Lower leg skin (tissue), 4 donors: Measurements from ENCODE around the gene MLH3. TPM values are rescaled to one million over a fixed set of nuclear protein-coding genes. Genes with fewer than 3 reads are reported as not detected.

ENCODE experiments used
- DNase-seq, 2 donors: peaks; one replicate each; pipeline ENCODE4 v3.0.0-alpha.2; 2019; ENCODE audit warnings: low spot score in 2 of 2
- H3K4me3 ChIP-seq: fragments of 200-600 bp; sonication (generic); 2 replicates; pipeline ENCODE4 v1.5.1; 2017; ENCODE audit warnings: mild to moderate bottlenecking, low read depth; ENCODE audit not compliant: poor library complexity, severe bottlenecking
- CTCF ChIP-seq, 3 donors: fragments of 450-650 bp; IDR thresholded peaks; one replicate each; pipeline ENCODE4 v1.5.1; 2016; ENCODE audit warnings: antibody characterized with exemption in 3 of 3, mild to moderate bottlenecking in 3 of 3, moderate library complexity in 2 of 3
- POLR2A ChIP-seq, 2 donors: fragments of 450-650 bp; IDR thresholded peaks; one replicate each; pipeline ENCODE4 v1.6.1; 2016 to 2017; ENCODE audit warnings: antibody characterized with exemption in 2 of 2, mild to moderate bottlenecking in 1 of 2, moderate library complexity in 1 of 2
- WGBS, 2 donors: methylation state at CpG; one replicate each; pipeline ENCODE4 v1.1.5; 2018; 5-methylcytosine and 5-hydroxymethylcytosine counted together
- intact Hi-C: fragments of 100-400 bp; cut with DNase I; formaldehyde crosslinking; loops from one replicate; pipeline ENCODE4 v1.15.0; 2023; ENCODE audit warnings: low total_unique reads
- total RNA-seq, 4 donors: library from RNA; depleted of rRNA; stranded (reverse); fragments of >200 nt; gene quantifications; one replicate each; pipeline ENCODE4 v1.1.0, GENCODE V29; 2016

MLH3 gene
- total RNA-seq, 4 donors from 2014 or later = 16.9 to 20.9 (median 19.5) TPM

GRCh38 chr14:74976264-74977113, 74.8 kb downstream of the MLH3 start:
- intact Hi-C loops = no loop called here
- peak in 1 of 2 donors; percentile 61 for DNase-seq
- 71 to 77% methylated on average over 11 of the region's 11 CpGs for WGBS, 2 donors

GRCh38 chr14:74975059-74975810, 76.0 kb downstream of the MLH3 start:
- 53 to 67% methylated on average over 12 of the region's 12 CpGs for WGBS, 2 donors
- no peak overlapping the region for H3K4me3 ChIP-seq
- no peak for TF ChIP-seq CTCF (IDR thresholded peaks at IDR 0.05)
- TF ChIP-seq POLR2A (IDR thresholded peaks at IDR 0.05) = no peak
- DNase-seq = peak in 1 of 2 donors; percentile 90
- intact Hi-C loops = no loop called here

More at GRCh38 chr14:74976264-74977113, 74.8 kb downstream of the MLH3 start:
- no peak for TF ChIP-seq POLR2A (IDR thresholded peaks at IDR 0.05)
- no peak for TF ChIP-seq CTCF (IDR thresholded peaks at IDR 0.05)
- no peak overlapping the region for H3K4me3 ChIP-seq

DNA sequence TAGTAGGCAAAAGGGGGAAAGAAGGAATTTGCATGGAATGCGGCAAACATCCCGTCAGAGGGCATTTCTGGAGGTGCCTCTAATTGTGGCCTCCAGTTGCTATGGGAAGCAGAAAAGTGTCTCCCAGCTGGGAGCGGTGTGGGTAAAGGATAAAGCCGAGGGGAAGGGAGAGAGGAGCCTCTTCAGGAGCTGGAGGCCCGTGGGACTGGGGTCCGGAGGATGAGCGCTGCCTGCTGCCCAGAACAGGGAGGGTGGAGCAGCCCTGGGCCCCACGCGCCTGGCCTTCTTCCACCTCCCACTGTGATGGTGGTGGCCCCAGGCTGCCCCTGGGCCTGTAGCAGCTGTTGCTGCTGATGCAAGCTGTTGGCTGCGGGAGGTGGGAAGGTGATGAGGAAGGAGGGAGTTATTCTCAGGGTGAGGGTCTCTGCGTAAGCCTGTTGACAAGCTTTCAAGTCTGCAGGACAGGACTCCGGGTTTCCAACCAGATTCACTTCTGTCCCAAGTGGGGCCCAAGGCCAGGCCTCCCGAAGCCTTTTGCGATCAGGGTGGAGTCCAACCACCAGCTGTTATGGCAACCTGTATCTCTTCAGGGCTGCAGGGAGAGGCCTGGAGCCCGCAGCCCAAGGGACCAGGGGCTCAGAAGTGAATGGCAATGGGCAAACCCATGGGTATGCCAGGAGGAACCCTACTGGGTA, 76.8 kb downstream of the MLH3 start:
- H3K4me3 ChIP-seq = no peak overlapping the region
- 79 to 84% methylated on average over 15 of the region's 15 CpGs for WGBS, 2 donors
- intact Hi-C loops = no loop called here
- DNase-seq = peak in 1 of 2 donors; percentile 84
- TF ChIP-seq POLR2A (IDR thresholded peaks at IDR 0.05) (no peak), CTCF (IDR thresholded peaks at IDR 0.05) (no peak)

DNA sequence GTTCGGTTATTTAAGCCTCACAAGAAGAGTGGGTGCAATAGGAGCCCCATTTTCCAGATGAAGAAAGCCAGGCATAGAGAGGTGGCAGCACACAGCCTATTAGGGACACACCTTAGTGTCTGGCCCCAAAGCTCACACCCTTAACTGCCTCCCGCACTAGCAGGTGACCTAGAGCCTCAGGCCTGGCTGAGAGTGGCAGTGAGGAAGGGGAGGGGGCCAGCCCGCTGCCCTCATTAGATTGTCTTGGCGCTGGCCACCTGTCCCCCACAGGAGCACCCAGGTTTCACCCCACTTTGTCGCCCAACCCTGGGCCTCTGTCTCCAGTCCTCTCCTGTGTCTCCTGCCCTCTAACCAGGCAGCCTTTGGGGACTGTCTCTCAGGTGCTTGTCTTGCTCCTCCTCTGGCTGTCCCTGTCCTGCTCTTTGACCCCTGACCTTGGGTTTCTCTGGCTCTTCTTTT, 77.3 kb downstream of the MLH3 start:
- intact Hi-C loops = no loop called here
- H3K4me3 ChIP-seq = no peak overlapping the region
- peak in 1 of 2 donors; percentile 78 for DNase-seq
- 80 to 84% methylated on average over 5 of the region's 5 CpGs for WGBS, 2 donors
- TF ChIP-seq CTCF (IDR thresholded peaks at IDR 0.05) (no peak), POLR2A (IDR thresholded peaks at IDR 0.05) (no peak)

GRCh38 chr14:74973003-74973653, 78.1 kb downstream of the MLH3 start:
- intact Hi-C loops = no loop called here
- TF ChIP-seq POLR2A (IDR thresholded peaks at IDR 0.05) = no peak
- no peak for TF ChIP-seq CTCF (IDR thresholded peaks at IDR 0.05)
- H3K4me3 ChIP-seq = no peak overlapping the region
- DNase-seq = peak in 1 of 2 donors; percentile 57
- 83 to 87% methylated on average over 7 of the region's 15 CpGs for WGBS, 2 donors
